NCI-H2107 (cell line): Measurements from ENCODE around the gene ERH.
"Not testable (repeated sequence)": the region's sequence is repeated elsewhere in the genome, so short reads cannot be mapped to it uniquely, and the experiment has no call there.

Experiments used
- DNase-seq: peaks from one replicate; lab custom pipeline; 2025; lab: John Stamatoyannopoulos, UW

The ERH gene

DNA sequence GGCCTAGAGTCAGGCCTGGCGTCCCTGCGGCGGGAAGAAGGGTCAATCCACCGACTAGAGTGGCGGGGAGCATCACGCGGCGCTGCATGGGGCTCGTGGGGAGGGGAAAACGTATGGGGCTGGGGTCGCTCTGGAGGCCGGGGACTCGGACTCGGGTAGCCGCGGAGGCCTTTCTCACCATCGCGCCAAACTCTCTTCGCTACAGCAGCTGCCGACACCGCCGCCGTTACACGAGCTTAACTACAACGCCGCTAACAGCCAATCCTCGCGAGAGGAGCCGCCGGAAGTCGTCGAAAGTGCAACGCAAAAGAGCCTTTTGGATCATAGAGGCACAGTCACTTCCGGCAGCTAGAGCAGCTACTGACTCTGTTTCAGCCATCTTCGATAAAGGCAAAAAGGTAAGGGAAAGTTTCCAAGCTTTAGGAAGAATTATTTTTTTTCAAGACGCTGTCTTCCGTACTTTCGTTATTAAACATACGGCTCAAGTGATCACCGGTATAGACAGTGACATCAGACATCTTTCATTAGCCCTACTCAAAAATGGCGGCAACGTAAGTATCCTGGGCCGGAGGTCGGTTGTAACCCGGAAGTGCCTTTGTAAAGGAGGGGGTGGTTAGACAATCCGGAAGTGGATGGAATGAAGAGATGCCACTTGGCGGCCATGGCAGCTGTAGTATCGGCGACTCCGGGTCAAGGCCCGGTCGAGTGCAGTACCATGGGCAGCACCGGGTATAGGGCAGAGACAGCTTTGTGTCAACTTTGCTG lies at the start of gene ERH, which contains the start of gene SLC39A9:
ERH (minus strand) TSS at position 247 of the 765 bp plus-strand sequence; CDS start at position 181, 66 bp downstream.
SLC39A9 (plus strand) TSS at position 640 of the 765 bp plus-strand sequence. CDS start 678 bp downstream, outside the sequence.
- peak; percentile 97 for DNase-seq

- DNase-seq = no peak
Observed at GRCh38 chr14:69443296-69443805, 45.3 kb upstream of the ERH start.

DNA sequence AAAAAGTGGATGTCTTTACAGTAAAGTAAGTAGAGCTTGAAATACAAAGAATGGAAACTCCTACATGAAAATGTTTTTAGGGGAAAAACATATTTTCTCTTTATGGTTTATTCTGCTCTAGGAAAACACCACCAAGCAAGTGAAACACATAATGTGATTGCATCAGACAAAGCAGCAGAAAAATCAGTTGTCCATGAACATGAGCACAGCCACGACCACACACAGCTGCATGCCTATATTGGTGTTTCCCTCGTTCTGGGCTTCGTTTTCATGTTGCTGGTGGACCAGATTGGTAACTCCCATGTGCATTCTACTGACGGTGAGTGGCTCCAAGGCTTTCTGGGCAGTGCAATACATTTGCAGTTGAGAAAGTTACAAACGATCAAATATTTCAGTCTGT lies 43.8 kb upstream of the ERH start:
- no peak for DNase-seq

- DNase-seq = no peak
Observed at GRCh38 chr14:69439521-69440270, 41.6 kb upstream of the ERH start.

DNA sequence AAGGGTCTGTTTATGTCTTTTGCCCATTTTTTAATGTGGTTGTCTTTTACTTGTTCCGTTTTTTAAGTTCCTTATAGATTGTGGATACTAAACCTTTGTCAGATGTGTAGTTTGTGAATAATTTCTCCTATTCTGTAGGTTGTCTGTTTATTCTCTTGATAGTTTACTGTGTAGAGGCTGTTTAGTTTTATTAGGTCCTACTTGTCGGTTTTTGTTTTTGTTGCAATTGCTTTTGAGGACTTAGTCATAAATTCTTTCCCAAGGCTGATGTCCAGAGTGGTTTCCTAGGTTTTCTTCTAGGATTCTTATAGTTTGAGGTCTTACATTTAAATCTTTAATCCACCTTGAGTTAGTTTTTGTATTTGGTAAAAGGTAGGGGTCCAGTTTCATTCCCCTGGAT lies 34.3 kb upstream of the ERH start:
- DNase-seq = no peak

- DNase-seq = no peak
Observed at GRCh38 chr14:69430306-69430939, 32.3 kb upstream of the ERH start.

DNA sequence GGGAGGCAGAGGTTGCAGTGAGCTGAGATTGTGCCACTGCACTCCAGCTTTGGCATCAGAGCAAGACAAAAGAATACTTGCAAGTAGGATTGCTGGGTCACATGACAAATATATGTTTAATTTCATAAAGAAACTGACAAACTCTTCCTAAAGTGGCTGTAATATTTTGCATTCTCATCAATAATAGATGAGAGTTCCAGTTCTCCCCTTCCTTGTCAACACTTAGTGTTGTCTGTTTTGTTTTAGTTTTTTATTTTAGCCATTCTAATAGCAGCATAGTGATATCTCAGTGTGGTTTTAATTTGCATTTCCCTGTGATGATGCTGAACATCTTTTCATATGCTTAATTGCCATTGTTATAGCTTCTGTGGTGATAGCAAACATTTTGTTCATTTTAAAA lies 31.5 kb upstream of the ERH start:
- DNase-seq = no peak

- no peak for DNase-seq
Observed at GRCh38 chr14:69428289-69428998, 30.3 kb upstream of the ERH start.

DNA sequence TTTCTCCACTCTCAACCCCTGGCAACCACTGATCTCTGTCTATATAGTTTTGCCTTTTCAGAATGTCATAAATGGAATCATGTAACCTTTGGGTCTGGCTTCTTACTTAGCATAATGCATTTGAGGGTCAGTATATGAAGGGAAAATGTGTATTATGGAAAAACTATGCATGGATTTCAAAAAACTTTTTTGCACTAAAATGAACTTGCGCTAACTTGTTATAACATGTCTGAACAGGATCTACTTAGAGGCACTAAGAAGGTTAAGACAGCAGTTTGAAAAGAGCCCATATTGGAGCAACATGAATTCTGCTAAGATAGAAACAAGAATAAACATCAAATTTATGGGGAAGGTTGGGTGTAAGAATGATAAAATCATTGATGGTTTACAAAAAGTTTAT lies 29.5 kb upstream of the ERH start:
- DNase-seq = no peak

DNA sequence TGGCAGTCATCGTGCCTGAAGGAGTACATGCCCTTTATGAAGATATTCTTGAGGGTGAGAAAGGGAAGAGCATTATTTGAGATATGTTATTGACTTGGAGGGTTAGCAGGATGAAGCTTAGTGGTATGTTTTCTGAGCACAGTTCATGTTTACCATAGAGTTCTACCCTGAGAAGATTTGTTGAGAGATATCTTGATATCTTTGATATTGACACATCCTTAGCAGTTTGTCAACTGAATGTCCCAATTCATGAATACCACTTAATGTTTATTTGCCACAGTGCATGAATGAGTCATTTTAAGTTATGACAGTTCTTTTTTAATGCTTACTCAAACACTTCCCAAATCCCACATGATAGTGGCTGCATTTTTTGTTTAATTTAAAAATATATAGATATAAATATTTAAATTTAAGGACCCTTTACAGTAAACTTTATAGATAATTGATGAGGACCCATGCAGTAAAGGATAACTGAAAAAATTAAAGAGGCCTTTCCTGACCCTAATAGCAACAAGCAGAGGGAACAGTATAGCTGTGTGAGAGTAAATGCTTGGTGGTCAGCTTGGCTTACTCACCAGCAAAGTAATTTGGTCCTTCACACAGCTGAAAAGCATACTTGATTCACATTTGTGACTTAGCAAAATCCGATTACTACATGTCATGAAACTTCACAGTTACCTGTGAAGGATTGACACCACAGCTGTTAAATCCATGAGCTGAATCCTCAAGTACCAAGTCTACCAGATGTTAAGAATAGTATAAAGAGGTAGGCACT lies 26.2 kb upstream of the ERH start:
- DNase-seq = no peak

DNA sequence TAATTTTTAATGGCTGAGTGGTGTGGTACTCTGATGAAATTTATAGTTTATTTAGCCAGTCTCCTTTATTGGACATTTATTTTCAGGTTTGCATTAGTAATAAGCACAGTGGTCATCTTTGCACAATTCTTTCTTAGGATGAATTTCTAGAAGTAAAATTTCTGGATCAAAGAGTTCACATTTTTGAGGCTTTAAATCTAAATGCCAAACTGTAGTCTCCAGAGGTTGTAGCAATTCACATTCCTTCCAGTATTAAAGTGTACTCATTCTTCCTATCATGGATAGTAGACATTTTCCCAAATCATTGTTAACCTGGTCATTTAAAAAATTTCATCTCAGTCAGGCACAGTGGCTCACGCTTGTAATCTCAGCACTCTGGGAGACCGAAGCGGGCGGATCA lies 25.2 kb upstream of the ERH start:
- no peak for DNase-seq

DNA sequence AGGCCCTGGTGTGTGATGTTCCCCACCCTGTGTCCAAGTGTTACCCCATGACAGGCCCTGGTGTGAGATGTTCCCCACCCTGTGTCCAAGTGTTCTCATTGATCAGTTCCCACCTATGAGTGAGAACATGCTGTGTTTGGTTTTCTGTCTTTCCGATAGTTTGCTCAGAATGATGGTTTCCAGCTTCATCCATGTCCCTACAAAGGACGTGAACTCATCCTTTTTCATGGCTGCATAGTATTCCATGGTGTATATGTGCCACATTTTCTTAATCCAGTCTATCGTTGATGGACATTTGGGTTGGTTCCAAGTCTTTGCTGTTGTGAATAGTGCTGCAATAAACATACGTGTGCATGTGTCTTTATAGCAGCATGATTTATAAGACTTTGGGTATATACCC lies 18.0 kb upstream of the ERH start:
- DNase-seq = not testable (repeated sequence)

DNA sequence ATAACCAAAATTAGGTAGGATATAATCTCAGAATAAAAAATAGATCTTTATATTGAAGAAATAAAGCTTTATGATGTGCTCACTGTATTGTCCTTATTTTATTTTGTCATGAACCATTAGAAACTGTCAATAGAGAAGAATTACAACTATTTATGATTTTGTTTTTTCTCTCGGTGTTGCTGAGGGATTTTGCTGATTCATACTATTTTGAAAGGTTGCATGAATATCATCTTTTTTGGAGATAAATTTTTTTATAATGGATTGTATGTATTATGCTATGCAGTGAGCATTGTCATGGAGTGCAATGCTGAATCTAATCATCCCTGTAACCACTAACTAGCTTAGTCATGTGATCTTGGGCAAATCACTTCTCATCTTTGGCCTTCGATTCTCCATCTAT lies 15.4 kb upstream of the ERH start:
- DNase-seq = no peak

GRCh38 chr14:69408331-69408960 lies 10.3 kb upstream of the ERH start:
- DNase-seq = no peak

DNA sequence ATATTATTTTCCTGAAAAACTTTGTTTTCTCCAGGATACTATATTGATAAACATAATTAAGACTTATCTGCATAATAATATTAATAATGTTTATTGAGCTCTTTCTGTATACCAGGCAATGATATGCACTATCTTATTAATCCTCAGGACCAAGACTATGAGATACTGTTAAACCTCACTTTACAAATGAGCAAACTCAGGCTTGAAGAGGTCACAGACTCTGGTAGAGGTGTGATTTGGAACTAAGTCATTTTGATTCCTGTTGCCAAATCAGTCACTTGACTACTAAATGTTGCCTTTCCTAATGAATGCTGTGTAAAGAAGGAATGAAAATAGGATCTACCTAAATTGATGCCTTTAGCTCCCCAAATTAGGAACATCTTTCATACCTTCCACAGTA lies 7.7 kb upstream of the ERH start:
- no peak for DNase-seq

DNA sequence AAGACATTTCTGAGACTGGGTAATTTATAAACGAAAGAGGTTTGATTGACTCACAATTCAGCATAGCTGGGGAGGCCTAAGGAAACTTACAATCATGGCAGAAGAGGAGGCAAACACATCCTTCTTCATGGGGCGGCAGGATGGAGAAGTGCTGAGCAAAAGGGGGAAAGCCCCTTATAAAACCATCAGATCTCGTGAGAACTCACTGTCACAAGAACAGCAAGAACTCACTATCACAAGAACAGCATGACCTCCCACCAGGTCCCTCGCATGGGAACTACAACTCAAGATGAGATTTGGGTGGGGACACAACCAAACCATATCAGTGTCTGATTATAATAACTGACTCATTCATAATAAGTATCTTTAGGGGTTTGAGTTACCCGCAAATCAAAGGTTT lies 6.8 kb upstream of the ERH start:
- DNase-seq = no peak

DNA sequence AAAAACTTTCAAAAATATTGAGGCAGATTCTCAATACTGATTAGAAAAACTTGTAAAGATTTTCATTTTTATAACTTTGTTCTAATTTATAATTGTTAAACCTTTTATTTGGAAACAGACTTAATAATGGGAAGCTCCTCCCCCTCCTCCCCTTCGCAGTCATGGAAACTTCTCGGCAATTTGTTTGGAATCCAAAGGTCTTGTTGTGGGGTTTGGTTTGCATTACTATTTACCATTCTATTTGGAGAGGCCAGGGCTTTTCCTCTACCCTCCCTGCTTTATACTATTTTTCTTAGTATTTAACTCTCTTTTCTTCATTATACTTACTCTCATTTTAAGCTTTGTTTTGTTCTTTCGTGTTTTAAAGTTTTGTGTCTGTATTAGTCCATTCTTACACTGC lies 6.4 kb upstream of the ERH start:
- no peak for DNase-seq

DNA sequence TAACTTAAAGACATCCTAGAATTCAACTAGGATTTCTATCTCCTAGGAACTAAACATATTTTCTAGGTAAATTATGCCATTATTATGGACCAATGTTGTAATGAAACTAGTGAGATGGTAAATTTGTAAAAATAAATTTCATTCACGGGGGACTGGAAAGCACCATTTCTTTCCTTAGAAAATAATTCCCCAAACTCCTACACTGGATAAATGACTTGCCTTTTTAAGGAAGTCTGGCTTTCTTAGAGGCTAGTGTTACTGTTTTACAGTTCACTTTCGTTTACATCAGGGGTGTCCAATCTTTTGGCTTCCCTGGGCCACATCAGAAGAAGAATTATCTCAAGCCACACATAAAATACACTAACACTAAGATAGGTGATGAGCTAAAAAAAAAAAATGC lies 3.7 kb upstream of the ERH start:
- DNase-seq = no peak

- no peak for DNase-seq
Observed at GRCh38 chr14:69400154-69400553, 2.1 kb upstream of the ERH start.

GRCh38 chr14:69399750-69400149 lies 1.7 kb upstream of the ERH start:
- DNase-seq = no peak

- DNase-seq = no peak
Observed at GRCh38 chr14:69398818-69399210, 715 bp upstream of the ERH start.
